GM12878 (cell line): ENCODE measurements around the gene PGAP3. TPM values are rescaled to one million over a fixed set of nuclear protein-coding genes. Genes with fewer than 3 reads are reported as not detected.
A peak's percentile ranks its signal among the peaks of the same experiment; 100 is the strongest.

Experiments
- BACH1 ChIP-seq: fragments of 450-650 bp; IDR thresholded peaks from 2 replicates; pipeline ENCODE4 v1.6.1; 2017; ENCODE audit warnings: mild to moderate bottlenecking, borderline replicate concordance
- BHLHE40 ChIP-seq, 2 experiments: fragments of 450-650 bp in 1 of 2; IDR thresholded peaks; 2 replicates each; pipeline ENCODE4 v1.6.1; 2011 to 2017; ENCODE audit warnings: low read depth in 2 of 2, borderline replicate concordance in 1 of 2, improper control_type of control experiment in 1 of 2, low read length in 1 of 2, mild to moderate bottlenecking in 1 of 2
- E2F4 ChIP-seq: IDR thresholded peaks from 2 replicates; pipeline ENCODE4 v1.6.1; 2012; ENCODE audit warnings: low read depth, low read length, improper control_type of control experiment
- E4F1 ChIP-seq: fragments of 450-650 bp; IDR thresholded peaks from 2 replicates; pipeline ENCODE4 v1.6.1; 2018; ENCODE audit warnings: borderline replicate concordance, mild to moderate bottlenecking; ENCODE audit not compliant: partially characterized antibody
- FOXK2 ChIP-seq: fragments of 450-650 bp; IDR thresholded peaks from 2 replicates; pipeline ENCODE4 v1.6.1; 2017; ENCODE audit warnings: mild to moderate bottlenecking, moderate library complexity
- IKZF2 ChIP-seq, 2 experiments: fragments of 450-650 bp; IDR thresholded peaks; 2 replicates each; pipeline ENCODE4 v1.6.1; 2017; ENCODE audit warnings: mild to moderate bottlenecking in 2 of 2, moderate library complexity in 2 of 2
- KDM1A ChIP-seq: fragments of 200-600 bp; sonication (generic); IDR thresholded peaks from 2 replicates; pipeline ENCODE4 v1.6.1; 2016; ENCODE audit warnings: borderline replicate concordance
- KLF5 ChIP-seq: fragments of 450-650 bp; IDR thresholded peaks from 2 replicates; pipeline ENCODE4 v1.6.1; 2014; ENCODE audit warnings: mild to moderate bottlenecking; ENCODE audit not compliant: partially characterized antibody
- NR2C2 ChIP-seq: IDR thresholded peaks from 2 replicates; pipeline ENCODE4 v1.6.1; 2011; ENCODE audit warnings: borderline replicate concordance, low read depth; ENCODE audit not compliant: control insufficient read depth, insufficient read length
- POLR2A ChIP-seq: IDR thresholded peaks from 2 replicates; pipeline ENCODE4 v1.6.1; 2011; ENCODE audit warnings: low read depth, mild to moderate bottlenecking, low read length
- RAD21 ChIP-seq: IDR thresholded peaks from 2 replicates; pipeline ENCODE4 v1.6.1; 2011; ENCODE audit warnings: mild to moderate bottlenecking, low read depth, low read length, moderate library complexity; ENCODE audit not compliant: insufficient read depth
- RBBP5 ChIP-seq: fragments of 200-600 bp; sonication (generic); conservative IDR thresholded peaks from 2 replicates; pipeline ENCODE4 v1.6.1; 2016
- RCOR1 ChIP-seq: conservative IDR thresholded peaks from 2 replicates; pipeline ENCODE4 v1.6.1; 2012; ENCODE audit warnings: low read depth, low read length, improper control_type of control experiment
- RUNX3 ChIP-seq: IDR thresholded peaks from 2 replicates; pipeline ENCODE4 v1.6.1; 2012; ENCODE audit warnings: low read length, inconsistent platforms
- SMARCA5 ChIP-seq: fragments of 450-650 bp; IDR thresholded peaks from 2 replicates; pipeline ENCODE4 v1.6.1; 2017; ENCODE audit warnings: mild to moderate bottlenecking
- SREBF1 ChIP-seq: IDR thresholded peaks from 2 replicates; pipeline ENCODE4 v1.6.1; 2012; ENCODE audit warnings: mild to moderate bottlenecking, low read length
- ZBTB4 ChIP-seq: fragments of 450-650 bp; formaldehyde crosslinking; IDR thresholded peaks from 2 replicates; pipeline ENCODE4 v1.4.0; 2022; ENCODE audit warnings: mild to moderate bottlenecking, moderate library complexity
- ZNF207 ChIP-seq: fragments of 450-650 bp; IDR thresholded peaks from 2 replicates; pipeline ENCODE4 v1.6.1; 2014; ENCODE audit warnings: antibody characterized with exemption, mild to moderate bottlenecking, borderline replicate concordance
- polyA plus RNA-seq, 11 experiments: library from polyadenylated mRNA; depleted of rRNA in 4 of 11; unstranded in 6 of 11; stranded (reverse) in 5 of 11; fragments of >200 nt; fragmentation: Nextera tagmentation in 4 of 11; fragmentation: Illumina TruSeq in 1 of 11; extraction: Ambion mirVana in 4 of 11; extraction: Trizol in 1 of 11; gene quantifications; 1 replicate in 1 of 11; 2 replicates in 10 of 11; pipeline versions ENCODE4 v1.2.1 to v1.2.3, GENCODE V29; 2011 to 2016; ENCODE audit warnings: inconsistent platforms in 2 of 11, missing spikeins in 2 of 11, low read depth in 1 of 11
- total RNA-seq, 4 experiments: library from RNA; depleted of rRNA in 3 of 4; stranded (reverse); fragments of >200 nt in 3 of 4; fragmentation: Illumina TruSeq in 1 of 4; extraction: Trizol in 1 of 4; gene quantifications; 2 replicates each; pipeline versions ENCODE4 v1.2.1 to v1.2.3, GENCODE V29; 2013 to 2021

The PGAP3 gene
- total and polyA plus RNA-seq, 10 of the 15 experiments (the other 5 are each of a cell fraction or from before 2014, with no cell fraction given), result 0.21 to 10.0 (median 5.3) TPM

- TF ChIP-seq E2F4 (no peak), FOXK2 (no peak), SMARCA5 (peak; percentile 43; the same call in 1 of the 2 replicates), KDM1A (no peak), ZNF207 (peak; percentile 79; the same call in 1 of the 2 replicates), KLF5 (no peak), BACH1 (no peak; the same call in 1 of the 2 replicates), RAD21 (no peak), ZBTB4 (no peak), SREBF1 (no peak), IKZF2 (IDR thresholded peaks at IDR 0.05) (0 out of 4 replicates have a peak, but pooled peaks have one; percentile 16 to 53), E4F1 (peak; percentile 60), NR2C2 (no peak), RBBP5 (0 out of 2 replicates have a peak, but pooled peaks have one; percentile 37), RUNX3 (peak; percentile 78), RCOR1 (no peak), BHLHE40 (IDR thresholded peaks at IDR 0.05; ENCODE audit: borderline replicate concordance in 1 of 2, low read depth in 2 of 2, low read length in 1 of 2) (peak; percentile 7 to 82; a peak in 3 of 4 replicates), POLR2A (peak; percentile 91)
Measured at GRCh38 chr17:39636927-39637736, 50.7 kb downstream of the PGAP3 start, which contains the start of gene STARD3 (continued).
